Measurements from ENCODE around the gene SPOCK1.

SPOCK1 gene

GRCh38 chr5:137361280-137361679 lies 137.8 kb downstream of the SPOCK1 start:
- no peak for DNase-seq (ENCODE audit: low read depth, low spot score)

- no peak for DNase-seq (ENCODE audit: low read depth, low spot score)
These were observed 138.5 kb downstream of the SPOCK1 start for GRCh38 chr5:137360607-137361006.

- no peak for DNase-seq (ENCODE audit: low read depth, low spot score)
These were observed 139.2 kb downstream of the SPOCK1 start for GRCh38 chr5:137359941-137360340.

GRCh38 chr5:137357436-137357835 lies 141.7 kb downstream of the SPOCK1 start:
- DNase-seq (ENCODE audit: low read depth, low spot score): no peak

GRCh38 chr5:137356127-137356526 lies 143.0 kb downstream of the SPOCK1 start:
- DNase-seq (ENCODE audit: low read depth, low spot score): no peak

GRCh38 chr5:137355708-137356107 lies 143.4 kb downstream of the SPOCK1 start:
- no peak for DNase-seq (ENCODE audit: low read depth, low spot score)

- DNase-seq (ENCODE audit: low read depth, low spot score): no peak
These were observed 147.0 kb downstream of the SPOCK1 start for GRCh38 chr5:137352095-137352494.

GRCh38 chr5:137350791-137351190 lies 148.3 kb downstream of the SPOCK1 start:
- no peak for DNase-seq (ENCODE audit: low read depth, low spot score)

- DNase-seq (ENCODE audit: low read depth, low spot score): no peak
These were observed 150.4 kb downstream of the SPOCK1 start for GRCh38 chr5:137348759-137349158.

GRCh38 chr5:137347865-137348264 lies 151.3 kb downstream of the SPOCK1 start:
- DNase-seq (ENCODE audit: low read depth, low spot score): no peak

- DNase-seq (ENCODE audit: low read depth, low spot score): no peak
These were observed 152.8 kb downstream of the SPOCK1 start for GRCh38 chr5:137346281-137346680.

GRCh38 chr5:137345396-137345795 lies 153.7 kb downstream of the SPOCK1 start:
- no peak for DNase-seq (ENCODE audit: low read depth, low spot score)

- DNase-seq (ENCODE audit: low read depth, low spot score): no peak
These were observed 154.3 kb downstream of the SPOCK1 start for GRCh38 chr5:137344723-137345322.

GRCh38 chr5:137344021-137344420 lies 155.1 kb downstream of the SPOCK1 start:
- DNase-seq (ENCODE audit: low read depth, low spot score): no peak

GRCh38 chr5:137342764-137343163 lies 156.4 kb downstream of the SPOCK1 start:
- DNase-seq (ENCODE audit: low read depth, low spot score): no peak

- DNase-seq (ENCODE audit: low read depth, low spot score): no peak
These were observed 157.3 kb downstream of the SPOCK1 start for GRCh38 chr5:137341831-137342230.

GRCh38 chr5:137340881-137341280 lies 158.2 kb downstream of the SPOCK1 start:
- DNase-seq (ENCODE audit: low read depth, low spot score): no peak

- DNase-seq (ENCODE audit: low read depth, low spot score): no peak
These were observed 162.5 kb downstream of the SPOCK1 start for GRCh38 chr5:137336565-137337120.

GRCh38 chr5:137336161-137336560 lies 163.0 kb downstream of the SPOCK1 start:
- no peak for DNase-seq (ENCODE audit: low read depth, low spot score)

- DNase-seq (ENCODE audit: low read depth, low spot score): no peak
These were observed 163.6 kb downstream of the SPOCK1 start for GRCh38 chr5:137335493-137335892.

- no peak for DNase-seq (ENCODE audit: low read depth, low spot score)
These were observed 165.2 kb downstream of the SPOCK1 start for GRCh38 chr5:137333928-137334327.

GRCh38 chr5:137333475-137333874 lies 165.7 kb downstream of the SPOCK1 start:
- DNase-seq (ENCODE audit: low read depth, low spot score): no peak

GRCh38 chr5:137332296-137332695 lies 166.8 kb downstream of the SPOCK1 start:
- DNase-seq (ENCODE audit: low read depth, low spot score): no peak
